Hippocampal formation (tissue), 2 donors: Measurements from ENCODE around the gene ANKS6.
"Not testable (repeated sequence)": the region's sequence is repeated elsewhere in the genome, so short reads cannot be mapped to it uniquely, and the experiment has no call there.

Source experiments
- DNase-seq, 2 donors: peaks; one replicate each; lab custom pipeline; 2025; lab: John Stamatoyannopoulos, UW

The ANKS6 gene

DNA sequence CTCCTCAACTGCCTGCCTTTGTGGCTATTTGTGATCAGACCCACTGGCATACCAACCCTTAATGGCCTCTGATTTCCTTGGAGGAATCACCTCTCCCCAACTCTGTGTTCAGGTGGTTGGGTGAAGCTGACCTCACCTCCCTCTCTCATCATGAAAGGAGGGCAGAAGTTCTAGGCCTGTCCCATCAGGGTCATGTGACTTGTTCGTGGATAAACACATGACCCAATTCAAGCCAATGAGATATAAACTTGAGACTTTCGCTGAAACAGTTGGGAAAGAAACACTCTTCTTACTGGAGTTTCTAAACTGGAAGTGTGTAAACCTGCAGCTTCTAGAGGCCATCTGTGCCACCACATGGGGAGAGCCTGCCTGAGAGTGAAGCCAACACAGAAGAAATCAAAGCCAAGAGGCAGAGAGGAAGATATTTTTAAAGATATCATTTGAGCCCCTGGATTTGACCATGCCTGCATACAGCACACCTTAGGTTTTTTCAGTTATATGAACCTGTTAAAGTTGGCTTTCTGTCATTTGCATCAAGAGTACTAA, 93.4 kb downstream of the ANKS6 start:
- DNase-seq: no peak

- DNase-seq: no peak
Measured at GRCh38 chr9:98702340-98702739, 94.0 kb downstream of the ANKS6 start.

GRCh38 chr9:98701576-98701975, 94.8 kb downstream of the ANKS6 start:
- DNase-seq: no peak

GRCh38 chr9:98700801-98701200, 95.6 kb downstream of the ANKS6 start:
- DNase-seq: no peak

- DNase-seq: no peak
Measured at GRCh38 chr9:98698856-98699255, 97.5 kb downstream of the ANKS6 start.

- no peak for DNase-seq
Measured at GRCh38 chr9:98694943-98695342, 101.4 kb downstream of the ANKS6 start.

GRCh38 chr9:98692392-98692791, 104.0 kb downstream of the ANKS6 start:
- DNase-seq: no peak

DNA sequence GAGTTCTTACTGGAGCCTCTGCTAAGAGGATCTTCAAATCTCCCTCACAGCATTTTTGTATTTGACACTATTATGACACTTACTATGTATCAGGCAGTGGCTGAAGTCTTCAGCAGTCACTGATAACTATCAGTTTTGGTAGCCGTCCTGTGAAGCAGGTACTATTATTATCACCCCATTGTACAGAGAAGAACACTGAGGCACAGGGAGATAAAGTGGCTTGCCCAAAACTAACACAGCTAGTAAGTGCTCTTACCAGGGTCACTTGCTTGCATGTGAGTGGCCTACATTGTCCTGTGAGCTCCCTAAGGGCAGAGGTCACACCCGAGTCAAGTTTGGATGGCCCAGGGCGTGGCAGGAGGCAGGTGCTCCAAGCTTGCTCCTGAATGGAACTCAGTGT, 104.5 kb downstream of the ANKS6 start:
- DNase-seq: no peak

DNA sequence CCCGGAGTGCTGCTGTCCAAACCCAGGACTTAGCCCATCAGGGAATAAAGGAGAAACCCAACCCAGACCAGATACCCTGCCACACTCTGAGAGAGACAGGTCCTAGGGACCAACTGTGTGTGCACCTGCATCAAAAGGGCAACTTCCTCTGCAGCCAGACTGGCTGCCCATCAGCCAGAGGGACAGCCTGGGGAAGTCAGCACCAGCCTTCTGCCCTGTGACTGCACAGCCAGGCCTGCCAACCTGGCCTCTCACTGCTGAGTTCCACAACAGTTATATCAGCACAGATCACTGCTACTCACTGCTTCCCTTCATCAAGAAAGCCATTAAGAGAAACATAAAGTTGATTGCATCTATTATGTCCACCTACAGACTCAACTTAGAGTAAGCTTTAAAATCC, 105.7 kb downstream of the ANKS6 start:
- no peak for DNase-seq

GRCh38 chr9:98688710-98689495, 107.5 kb downstream of the ANKS6 start:
- no peak for DNase-seq

- no peak for DNase-seq
Measured at GRCh38 chr9:98687911-98688310, 108.4 kb downstream of the ANKS6 start.

DNA sequence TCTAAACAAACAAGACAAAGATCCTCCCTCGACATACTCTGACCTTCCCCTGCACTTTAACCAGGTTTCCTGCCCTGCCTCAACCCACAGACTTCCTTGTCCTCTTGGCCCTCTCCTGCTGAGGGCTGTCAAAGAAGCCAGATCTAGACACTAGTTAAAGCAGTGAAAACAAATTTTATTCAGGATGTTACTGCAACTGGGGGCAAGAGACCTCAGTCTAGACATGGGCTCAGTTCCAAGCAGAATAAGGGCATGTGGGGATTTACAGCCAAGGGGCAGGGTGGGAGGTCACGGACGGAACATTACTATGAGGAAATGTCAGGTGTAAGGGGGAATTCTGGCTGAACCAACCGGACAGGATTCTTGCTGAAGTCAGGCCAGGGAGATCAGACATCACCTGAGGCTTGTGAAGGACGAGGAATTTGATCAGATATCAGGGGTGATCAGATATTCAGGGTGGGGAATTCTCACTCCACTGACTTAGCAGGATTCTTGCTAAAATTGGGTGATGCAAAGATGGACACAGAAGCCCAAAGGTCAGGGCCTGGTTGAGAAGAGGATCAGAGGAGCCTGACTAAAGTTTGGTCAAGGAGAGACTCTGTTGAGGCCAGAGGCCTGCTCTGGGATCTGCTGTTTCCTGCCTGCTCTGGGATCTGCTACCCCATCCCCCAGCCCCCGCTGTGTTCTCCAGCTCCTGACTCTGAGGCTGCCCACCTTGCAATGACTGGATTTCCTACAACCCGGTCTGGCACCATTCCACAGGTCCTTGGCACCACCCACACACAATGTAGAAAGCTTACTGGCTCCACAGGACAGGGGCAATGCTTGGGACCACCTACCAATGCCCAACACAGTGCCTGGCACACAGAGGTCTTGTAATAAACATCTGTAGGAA, 109.1 kb downstream of the ANKS6 start:
- no peak for DNase-seq

DNA sequence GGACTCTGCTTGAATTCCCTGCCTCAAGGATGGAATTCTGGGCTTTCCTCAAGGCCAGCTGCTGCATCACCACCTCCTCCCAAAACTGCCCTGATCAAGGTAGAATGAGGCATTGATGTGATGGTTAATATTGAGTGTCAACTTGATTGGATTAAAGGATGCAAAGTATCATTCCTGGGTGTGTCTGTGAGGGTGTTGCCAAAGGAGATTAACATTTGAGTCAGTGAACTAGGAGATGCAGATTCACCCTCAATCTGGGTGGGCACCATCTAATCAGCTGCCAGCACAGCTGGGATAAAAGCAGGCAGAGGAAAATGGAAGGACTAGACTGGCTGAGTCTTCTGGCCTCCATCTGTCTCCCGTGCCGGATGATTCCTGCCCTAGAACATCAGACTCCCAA, 111.5 kb downstream of the ANKS6 start:
- DNase-seq: not testable (repeated sequence)
